ENCODE measurements around the gene SLC38A2. TPM values are rescaled to one million over a fixed set of nuclear protein-coding genes. Genes with fewer than 3 reads are reported as not detected.

Gene SLC38A2
- total RNA-seq, 1 donor from 2014 or later, result 384 TPM

DNA sequence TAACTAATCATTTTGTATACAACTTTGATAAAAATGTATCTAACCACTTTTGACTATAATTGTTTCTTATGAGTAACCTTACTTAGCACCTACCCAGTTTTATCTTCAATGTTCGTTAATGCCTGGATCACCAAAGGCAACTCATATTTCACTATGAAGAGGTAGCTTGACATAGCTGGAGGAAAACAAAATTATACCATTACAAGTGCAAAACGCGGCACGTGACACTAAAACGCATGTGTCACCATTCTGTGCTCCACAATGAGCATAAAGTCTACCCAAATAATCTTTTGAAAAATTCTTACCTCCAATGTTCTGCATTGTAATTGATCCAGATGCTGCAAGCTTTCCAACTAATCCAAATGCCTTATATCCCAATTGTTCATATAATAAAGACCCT, 5.8 kb downstream of the SLC38A2 start:
- Histone ChIP-seq H3K9me3 (no peaks in the 10 kb centered on the region), H3K27ac (peak overlapping the region in 1 of 2 donors; percentile 98), H3K4me1 (peaks cover 20 to 64% of the 10 kb centered on the region in 2 donors), H3K36me3 (peaks cover 89 to 93% of the 10 kb centered on the region in 2 donors), H3K4me3 (peak overlapping the region; percentile 94 to 98), H3K27me3 (no peaks in the 10 kb centered on the region)
- intact Hi-C loops (cut with DNase I), result loop anchor here (5.0 kb wide), 2 partner anchors 144 to 214 kb away; no protein-coding TSS in a partner anchor
- TF ChIP-seq, protein P1, sequence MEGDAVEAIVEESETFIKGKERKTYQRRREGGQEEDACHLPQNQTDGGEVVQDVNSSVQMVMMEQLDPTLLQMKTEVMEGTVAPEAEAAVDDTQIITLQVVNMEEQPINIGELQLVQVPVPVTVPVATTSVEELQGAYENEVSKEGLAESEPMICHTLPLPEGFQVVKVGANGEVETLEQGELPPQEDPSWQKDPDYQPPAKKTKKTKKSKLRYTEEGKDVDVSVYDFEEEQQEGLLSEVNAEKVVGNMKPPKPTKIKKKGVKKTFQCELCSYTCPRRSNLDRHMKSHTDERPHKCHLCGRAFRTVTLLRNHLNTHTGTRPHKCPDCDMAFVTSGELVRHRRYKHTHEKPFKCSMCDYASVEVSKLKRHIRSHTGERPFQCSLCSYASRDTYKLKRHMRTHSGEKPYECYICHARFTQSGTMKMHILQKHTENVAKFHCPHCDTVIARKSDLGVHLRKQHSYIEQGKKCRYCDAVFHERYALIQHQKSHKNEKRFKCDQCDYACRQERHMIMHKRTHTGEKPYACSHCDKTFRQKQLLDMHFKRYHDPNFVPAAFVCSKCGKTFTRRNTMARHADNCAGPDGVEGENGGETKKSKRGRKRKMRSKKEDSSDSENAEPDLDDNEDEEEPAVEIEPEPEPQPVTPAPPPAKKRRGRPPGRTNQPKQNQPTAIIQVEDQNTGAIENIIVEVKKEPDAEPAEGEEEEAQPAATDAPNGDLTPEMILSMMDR (IDR thresholded peaks at IDR 0.05), result no peak
- DNase-seq (ENCODE audit: low spot score in 2 of 2), result no peak

DNA sequence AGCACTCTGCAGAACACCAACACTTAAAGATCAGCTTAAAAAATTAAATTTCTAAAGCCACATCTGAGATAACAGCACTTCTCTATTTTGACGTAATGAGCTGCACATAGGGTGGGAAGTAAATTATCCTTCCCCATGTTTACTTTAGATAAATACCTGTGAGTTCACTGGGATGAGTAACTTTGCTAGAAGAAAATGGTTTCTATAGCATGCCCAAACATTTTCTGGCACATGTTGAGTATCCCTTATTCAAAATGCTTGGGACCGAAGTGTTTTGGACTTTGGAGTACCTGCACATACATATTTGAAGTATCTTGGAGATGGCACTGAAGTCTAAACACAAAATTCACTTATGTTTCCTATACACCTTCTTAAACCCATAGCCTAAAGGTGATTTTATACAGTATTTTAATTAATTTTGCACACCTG, 6.6 kb downstream of the SLC38A2 start:
- H3K36me3 ChIP-seq, result peaks cover 95 to 99% of the 10 kb centered on the region in 2 donors
- TF ChIP-seq, protein P1 (IDR thresholded peaks at IDR 0.05), result no peak
- no peaks in the 10 kb centered on the region for H3K27me3 ChIP-seq
- peak overlapping the region; percentile 34 to 98 for H3K4me3 ChIP-seq
- DNase-seq (ENCODE audit: low spot score in 2 of 2), result no peak
- no peaks in the 10 kb centered on the region for H3K9me3 ChIP-seq
- peak overlapping the region in 1 of 2 donors; percentile 50 for H3K27ac ChIP-seq
- peaks cover 20 to 64% of the 10 kb centered on the region in 2 donors for H3K4me1 ChIP-seq
- intact Hi-C loops (cut with DNase I), result loop anchor here (5.0 kb wide), 2 partner anchors 144 to 214 kb away; no protein-coding TSS in a partner anchor

DNA sequence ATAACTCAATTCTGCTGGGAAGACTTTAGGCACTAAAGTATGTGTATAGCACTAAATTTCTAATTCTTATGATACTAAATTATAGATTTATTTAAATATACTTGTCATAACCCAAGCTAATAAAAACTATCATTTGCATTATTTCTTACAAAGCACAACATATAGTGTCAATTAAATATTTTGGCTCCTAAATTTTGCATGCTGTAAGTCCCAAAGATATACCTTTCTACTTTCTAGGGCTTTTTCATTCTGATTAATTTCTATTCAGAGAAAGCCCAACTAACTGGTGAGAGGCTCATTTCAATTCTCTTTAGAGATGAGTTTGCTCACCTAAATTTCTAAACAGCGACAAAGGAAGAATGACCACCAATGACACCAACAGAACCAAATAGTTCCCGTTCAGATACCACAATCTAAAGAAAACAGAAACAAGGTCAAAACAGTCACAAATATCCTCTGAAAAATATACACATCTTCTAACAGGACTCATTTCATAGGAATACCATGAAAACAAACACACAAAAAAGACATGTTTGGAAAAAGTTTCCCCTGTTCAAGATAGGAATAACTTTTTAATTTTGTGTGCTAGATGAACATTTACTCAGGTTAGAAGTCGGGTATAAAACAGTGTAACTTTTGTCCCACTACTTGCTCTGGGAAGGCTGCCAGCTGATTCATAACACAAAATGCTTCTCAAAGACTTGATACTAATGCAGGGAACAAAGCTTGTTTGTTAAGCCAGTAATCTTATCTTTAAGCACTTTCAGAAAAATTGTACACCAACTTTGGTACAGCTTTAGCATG, 7.6 kb downstream of the SLC38A2 start:
- Histone ChIP-seq H3K27me3 (no peaks in the 10 kb centered on the region), H3K4me1 (peaks cover 20 to 62% of the 10 kb centered on the region in 2 donors), H3K9me3 (no peaks in the 10 kb centered on the region), H3K27ac (peak overlapping the region in 1 of 2 donors; percentile 50), H3K4me3 (peak overlapping the region; percentile 34 to 98), H3K36me3 (peaks cover 96 to 99% of the 10 kb centered on the region in 2 donors)
- intact Hi-C loops (cut with DNase I), result loop anchor here (5.0 kb wide), 2 partner anchors 143 to 213 kb away; no protein-coding TSS in a partner anchor
- TF ChIP-seq, protein P1 (IDR thresholded peaks at IDR 0.05), result no peak
- peak in 1 of 2 donors; percentile 78 for DNase-seq (ENCODE audit: low spot score in 2 of 2)

DNA sequence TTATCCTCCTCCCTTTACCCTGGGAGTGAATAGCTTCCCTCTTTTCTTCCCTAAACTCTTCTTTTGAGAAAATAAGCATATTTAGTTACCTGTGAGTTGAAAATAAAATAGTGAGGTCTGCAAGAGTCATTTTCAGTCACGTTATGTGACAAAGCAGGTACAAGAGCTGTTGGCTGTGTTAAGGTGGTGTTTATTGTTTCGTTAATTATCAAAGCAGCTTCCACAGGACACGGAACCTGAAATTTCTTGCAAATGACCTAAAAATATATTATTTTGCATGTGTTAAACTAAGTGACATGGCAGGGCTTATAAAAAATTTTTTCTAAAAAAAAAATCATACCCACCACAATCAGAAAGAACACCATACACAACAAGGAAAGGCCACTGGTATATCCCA, 8.3 kb downstream of the SLC38A2 start:
- no peaks in the 10 kb centered on the region for H3K27me3 ChIP-seq
- H3K4me3 ChIP-seq, result peak overlapping the region; percentile 29 to 98
- intact Hi-C loops (cut with DNase I), result no loop called here
- H3K36me3 ChIP-seq, result peaks cover 96 to 99% of the 10 kb centered on the region in 2 donors
- TF ChIP-seq, protein P1 (IDR thresholded peaks at IDR 0.05), result no peak
- peaks cover 16 to 56% of the 10 kb centered on the region in 2 donors for H3K4me1 ChIP-seq
- H3K27ac ChIP-seq, result peak overlapping the region in 1 of 2 donors; percentile 19
- no peak for DNase-seq (ENCODE audit: low spot score in 2 of 2)
- H3K9me3 ChIP-seq, result no peaks in the 10 kb centered on the region

DNA sequence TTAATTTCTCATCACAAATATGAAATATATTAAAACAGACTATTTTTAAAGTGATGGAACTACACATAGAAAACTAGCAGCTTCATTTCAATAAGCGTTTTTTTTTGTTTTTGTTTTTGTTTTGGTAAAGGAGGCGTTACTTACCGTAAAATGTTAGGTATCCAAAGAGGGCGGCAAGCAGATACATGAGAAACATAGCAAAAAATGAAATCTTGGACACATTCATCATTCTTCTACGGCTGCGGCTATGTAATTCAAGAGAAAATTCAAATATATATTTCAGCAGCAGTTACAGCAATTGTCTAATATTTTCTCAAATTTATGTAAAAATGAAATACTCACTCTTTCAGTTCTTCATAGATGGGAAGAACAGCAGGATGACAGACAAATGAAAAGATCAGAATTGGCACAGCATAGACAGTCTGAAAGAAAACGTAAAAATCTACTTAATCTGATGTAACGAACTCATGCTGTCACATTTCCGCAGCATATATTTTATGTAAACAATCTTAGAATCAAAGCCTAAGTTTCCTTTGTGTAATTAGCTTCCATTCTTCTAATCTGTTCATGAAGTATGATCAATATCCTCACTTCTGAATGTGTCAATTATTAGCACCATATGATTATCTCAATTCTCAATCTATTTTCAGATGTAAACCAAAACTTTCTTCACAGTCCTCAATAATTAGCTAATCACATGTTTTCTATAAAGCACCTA, 8.8 kb downstream of the SLC38A2 start:
- TF ChIP-seq, protein P1 (IDR thresholded peaks at IDR 0.05), result no peak
- peaks cover 16 to 53% of the 10 kb centered on the region in 2 donors for H3K4me1 ChIP-seq
- no peaks in the 10 kb centered on the region for H3K9me3 ChIP-seq
- peak overlapping the region; percentile 9 to 98 for H3K4me3 ChIP-seq
- no peak for DNase-seq (ENCODE audit: low spot score in 2 of 2)
- intact Hi-C loops (cut with DNase I), result no loop called here
- H3K27ac ChIP-seq, result peak overlapping the region in 1 of 2 donors; percentile 19
- H3K27me3 ChIP-seq, result no peaks in the 10 kb centered on the region
- peaks cover 93 to 99% of the 10 kb centered on the region in 2 donors for H3K36me3 ChIP-seq
